Endothelial cell of hepatic sinusoid (primary cell): ENCODE results near the gene SPATA3.
"Not testable (repeated sequence)": the region's sequence is repeated elsewhere in the genome, so short reads cannot be mapped to it uniquely, and the experiment has no call there.

Experiments
- in situ Hi-C: cut with HindIII; loops from 2 replicates; pipeline ENCODE4 v1.10.0; 2017; ENCODE audit warnings: low sequenced_read_pairs

The SPATA3 gene

GRCh38 chr2:230967113-230967512, 28.8 kb upstream of the SPATA3 start:
- in situ Hi-C loops: no loop called here

DNA sequence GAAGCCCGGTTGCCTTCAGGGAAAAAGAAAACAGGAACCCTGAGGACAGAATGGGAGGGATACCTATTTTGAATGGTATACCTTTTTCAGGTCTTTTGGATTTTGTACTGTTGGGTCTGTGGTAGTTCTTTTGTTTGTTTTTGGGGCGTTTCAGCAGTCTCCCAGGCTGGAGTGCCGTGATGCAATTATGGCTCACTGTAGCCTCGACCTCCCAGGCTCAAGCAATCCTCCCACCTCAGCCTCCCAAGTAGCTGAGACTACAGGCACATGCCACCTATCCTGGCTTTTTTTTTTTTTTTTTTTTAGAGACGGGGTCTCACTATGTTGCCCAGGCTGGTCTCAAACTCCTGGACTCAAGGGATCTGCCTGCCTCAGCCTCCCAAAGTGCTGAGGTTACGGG, 27.6 kb upstream of the SPATA3 start:
- in situ Hi-C loops: not testable (repeated sequence)

- in situ Hi-C loops: no loop called here
Measured at GRCh38 chr2:230968921-230969658, 26.8 kb upstream of the SPATA3 start.

DNA sequence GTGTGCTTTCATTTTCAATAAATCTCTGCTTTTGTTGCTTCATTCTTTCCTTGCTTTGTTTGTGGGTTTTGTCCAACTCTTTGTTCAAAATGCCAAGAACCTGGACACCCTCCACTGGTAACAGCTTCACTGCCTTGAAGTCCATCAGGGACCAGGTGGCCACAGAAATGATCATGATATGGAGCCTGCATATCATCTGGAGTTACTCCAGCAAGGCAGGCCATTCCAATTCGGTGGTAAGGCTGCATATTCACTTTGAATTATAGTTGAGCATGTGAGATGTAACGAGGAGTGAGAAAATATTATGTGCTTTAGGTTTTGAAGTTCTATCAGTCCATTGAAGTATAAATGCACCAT, 26.3 kb upstream of the SPATA3 start:
- in situ Hi-C loops: no loop called here

DNA sequence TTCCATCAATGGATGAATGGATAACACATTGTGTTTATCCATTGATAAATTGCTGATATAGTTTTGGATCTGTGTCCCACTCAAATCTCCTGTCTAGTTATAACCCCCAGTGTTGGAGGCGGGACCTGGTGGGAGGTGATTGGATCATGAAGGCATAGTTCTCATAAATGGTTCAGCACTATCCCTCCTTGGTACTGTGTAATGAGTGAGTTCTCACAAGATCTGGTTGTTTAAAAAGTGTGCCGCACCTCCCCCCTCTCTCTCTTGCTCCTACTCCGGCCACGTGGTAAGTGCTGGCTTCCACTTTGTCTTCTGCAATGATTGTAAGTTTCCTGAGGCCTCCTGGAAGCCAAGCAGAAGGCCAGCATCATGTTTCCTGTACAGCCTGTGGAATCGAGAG, 23.9 kb upstream of the SPATA3 start:
- in situ Hi-C loops: no loop called here

GRCh38 chr2:230974096-230974913, 21.6 kb upstream of the SPATA3 start:
- in situ Hi-C loops: no loop called here

DNA sequence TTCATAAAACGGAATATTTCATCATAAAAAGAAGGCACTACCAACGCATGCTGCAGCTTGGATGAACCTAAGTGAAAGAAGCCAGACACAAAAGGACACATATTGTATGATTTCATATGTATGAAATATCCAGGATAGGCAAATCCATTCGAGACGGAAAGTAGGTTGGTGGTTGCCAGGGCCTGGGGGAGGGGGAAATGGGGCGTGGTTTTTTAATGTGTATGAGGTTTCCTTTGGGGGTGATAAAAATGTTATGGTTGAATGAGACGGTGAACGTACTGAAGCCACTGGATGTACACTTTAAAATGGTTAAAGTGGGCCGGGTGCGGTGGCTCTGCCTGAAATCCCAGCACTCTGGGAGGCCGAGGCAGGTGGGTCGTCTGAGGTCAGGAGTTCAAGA, 20.0 kb upstream of the SPATA3 start:
- in situ Hi-C loops: no loop called here

DNA sequence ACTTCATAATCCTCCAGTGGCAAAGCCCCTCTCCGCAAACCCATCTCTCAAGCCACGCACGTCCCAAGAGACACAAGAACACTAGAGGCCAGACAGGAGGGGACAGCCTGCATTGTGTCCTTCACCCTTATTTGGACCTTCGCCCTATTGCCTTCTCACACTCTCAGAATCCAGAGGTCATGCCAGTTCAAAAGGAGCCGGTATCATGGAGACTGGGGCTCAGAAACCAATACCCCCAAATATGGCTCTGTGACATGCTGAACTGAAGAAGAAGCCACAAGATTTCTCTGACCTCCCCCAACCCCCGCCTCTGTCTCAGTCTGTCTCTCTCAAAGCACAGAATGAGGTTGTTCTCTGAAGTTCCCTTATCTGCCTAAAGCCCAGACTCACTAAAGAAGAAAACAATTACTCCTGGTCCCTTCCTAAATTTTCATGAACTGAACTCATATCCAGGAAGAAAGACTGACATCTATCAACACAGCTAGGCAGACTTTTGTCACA, 19.2 kb upstream of the SPATA3 start:
- in situ Hi-C loops: no loop called here

- in situ Hi-C loops: no loop called here
Measured at GRCh38 chr2:230980468-230980867, 15.5 kb upstream of the SPATA3 start.

DNA sequence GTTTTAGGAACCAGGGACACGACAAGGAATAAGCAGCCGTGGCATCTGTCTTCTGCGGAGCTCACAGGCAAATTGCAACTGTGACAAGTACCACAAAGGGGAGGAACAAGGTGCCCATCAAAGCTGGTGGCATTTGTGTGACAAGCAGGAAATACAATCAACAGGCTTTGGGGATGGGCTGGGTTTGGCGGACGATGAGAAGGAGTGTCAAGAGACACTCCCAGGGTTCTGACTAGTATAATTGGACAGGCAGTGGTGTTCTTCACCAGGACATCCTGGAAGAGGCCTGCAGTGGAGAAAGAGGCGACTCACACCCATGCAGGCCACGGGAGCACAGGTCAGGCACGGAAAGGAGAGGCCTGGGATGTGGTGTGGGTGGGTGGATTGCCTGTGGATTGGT, 14.2 kb upstream of the SPATA3 start:
- in situ Hi-C loops: no loop called here

DNA sequence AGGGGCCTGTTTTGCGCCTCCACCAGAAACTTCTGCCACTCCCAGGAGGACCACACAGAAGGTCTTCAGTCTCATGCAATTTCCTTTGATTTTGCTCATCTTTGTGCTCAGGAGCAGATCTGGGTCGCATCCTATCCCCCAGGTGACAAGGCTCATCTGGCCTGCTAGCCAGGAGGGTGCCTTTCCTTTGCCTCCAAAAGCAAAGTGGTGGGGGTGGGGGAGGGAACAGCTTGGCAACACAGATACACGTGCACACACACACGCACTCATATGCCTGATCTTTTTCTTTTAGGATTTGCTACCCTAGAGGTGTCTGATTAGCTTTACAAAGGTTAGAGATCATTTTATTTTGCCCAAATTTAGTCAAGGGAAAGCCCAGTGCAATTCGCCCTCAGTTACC, 13.8 kb upstream of the SPATA3 start:
- in situ Hi-C loops: no loop called here

DNA sequence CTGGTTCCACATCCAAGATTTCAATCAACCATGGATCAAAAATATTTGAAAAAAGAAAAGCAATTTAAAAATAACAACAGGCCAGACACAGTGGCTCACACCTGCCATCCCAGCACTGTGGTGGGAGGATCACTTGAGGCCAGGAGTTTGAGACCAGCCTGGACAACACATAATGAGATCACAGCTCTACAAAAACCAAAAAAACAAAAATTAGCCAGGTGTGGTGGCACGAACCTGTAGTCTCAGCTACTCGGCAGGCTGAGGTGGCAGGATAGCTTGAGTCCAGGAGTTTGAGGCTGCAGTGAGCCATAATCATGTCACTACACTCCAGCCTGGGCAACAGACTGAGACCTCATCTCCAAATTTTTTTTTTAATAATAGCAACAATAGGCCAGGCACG, 13.4 kb upstream of the SPATA3 start:
- in situ Hi-C loops: no loop called here

DNA sequence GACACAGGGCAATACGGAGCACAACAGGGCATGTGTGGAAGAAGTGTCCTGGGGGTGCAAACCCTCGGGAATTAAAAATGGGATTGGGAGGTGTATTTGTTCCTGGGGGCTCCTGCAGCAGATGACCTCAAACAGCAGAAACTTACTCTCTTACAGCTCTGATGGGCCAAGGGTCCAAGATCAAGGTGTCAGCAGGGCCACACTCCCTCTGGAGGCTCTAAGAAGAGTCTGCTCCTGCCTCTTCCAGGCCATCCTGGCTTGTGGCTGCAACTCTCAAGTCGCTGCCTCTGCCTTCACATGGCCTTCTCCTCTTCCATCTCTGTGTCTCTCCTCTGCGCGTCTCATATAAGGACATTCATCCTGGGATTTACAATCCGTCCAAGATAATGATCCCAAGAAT, 12.4 kb upstream of the SPATA3 start:
- in situ Hi-C loops: no loop called here

- in situ Hi-C loops: no loop called here
Measured at GRCh38 chr2:230984393-230985220, 11.3 kb upstream of the SPATA3 start.

DNA sequence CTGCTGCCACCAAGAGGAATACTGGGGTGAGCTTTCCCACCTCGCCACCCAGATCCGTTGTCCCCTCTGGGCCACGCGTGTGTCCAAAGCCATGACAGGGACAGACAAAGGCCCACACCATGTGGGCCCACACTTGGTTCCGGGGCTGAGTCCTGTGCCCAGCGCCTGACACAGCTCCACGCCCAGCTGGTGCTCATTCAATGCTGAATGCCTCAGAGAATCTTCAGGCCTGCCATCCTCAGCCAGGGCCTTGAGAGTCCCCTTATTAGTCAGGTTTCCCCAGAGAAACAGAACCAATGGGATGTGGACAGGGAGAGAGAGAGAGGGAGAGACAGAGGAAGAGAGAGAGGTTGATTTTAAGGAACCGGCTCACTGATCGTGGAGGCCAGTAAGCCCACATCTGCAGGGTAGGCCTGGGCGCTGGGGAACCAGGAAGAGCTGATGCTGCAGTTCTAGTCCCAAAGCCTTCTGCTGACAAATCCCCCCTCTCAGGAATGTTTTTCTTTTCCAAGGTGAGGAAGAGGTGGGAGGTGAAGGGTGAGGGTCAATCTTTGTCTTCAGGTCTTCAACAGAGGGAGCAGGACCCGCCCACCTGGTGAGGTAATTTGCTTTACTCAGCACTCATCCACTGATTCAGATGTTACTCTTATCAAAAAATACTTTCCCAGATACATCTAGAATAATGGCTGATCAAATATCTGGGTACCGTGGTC, 10.2 kb upstream of the SPATA3 start:
- in situ Hi-C loops: no loop called here

- in situ Hi-C loops: no loop called here
Measured at GRCh38 chr2:230986520-230987136, 9.3 kb upstream of the SPATA3 start.

- in situ Hi-C loops: no loop called here
Measured at GRCh38 chr2:230987137-230988020, 8.5 kb upstream of the SPATA3 start.

DNA sequence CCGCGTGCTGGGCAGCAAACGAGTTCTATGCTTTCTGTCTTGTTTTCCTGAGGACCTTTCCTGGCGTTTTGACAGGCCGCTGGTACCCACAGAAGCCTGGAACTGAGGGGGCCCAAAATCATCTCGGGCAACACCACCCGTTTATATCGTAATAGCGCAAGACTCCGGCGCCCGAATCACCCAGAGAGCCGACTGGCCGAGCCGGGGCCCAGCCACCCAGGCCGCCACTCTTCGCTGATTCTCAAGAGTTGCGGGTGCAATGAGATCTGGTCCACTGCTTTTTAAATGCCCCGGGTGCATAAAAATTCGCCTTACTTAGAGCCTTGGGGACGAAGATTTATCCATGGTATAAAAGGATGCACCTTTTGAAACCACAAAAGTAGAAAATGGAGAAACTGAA, 6.2 kb upstream of the SPATA3 start:
- in situ Hi-C loops: no loop called here

GRCh38 chr2:230990131-230990898, 5.6 kb upstream of the SPATA3 start:
- in situ Hi-C loops: no loop called here
